SKM-1 treated with dmso at 0.1 percent for 144 hours (cell line): ENCODE measurements around the gene HDGFL3.
A peak's percentile ranks its signal among the peaks of the same experiment; 100 is the strongest.
"Not testable (repeated sequence)": the region's sequence is repeated elsewhere in the genome, so short reads cannot be mapped to it uniquely, and the experiment has no call there.

Source experiments
- DNase-seq: peaks from one replicate; lab custom pipeline; 2025; ENCODE audit not compliant: unreplicated experiment; lab: John Stamatoyannopoulos, UW

HDGFL3 gene

DNA sequence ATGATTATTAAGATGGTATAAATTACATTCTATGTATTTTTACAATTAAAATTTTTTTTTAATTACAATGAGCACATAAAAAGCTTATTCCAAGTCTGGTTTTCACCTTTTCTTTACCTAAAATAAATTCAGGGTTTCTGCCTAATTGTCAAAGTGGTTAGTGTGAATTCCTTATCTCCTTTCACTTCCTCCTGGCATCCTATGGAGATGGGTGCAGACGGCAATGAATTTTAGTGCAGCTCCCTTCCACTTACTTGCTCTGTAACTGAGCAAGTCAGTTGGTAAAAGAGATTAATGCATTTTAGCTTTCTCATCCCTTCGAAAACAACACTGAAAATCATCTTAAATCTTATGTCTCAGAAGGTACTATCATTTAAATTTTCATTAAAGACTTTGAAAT lies 13.1 kb downstream of the HDGFL3 start:
- DNase-seq = peak; percentile 25

DNA sequence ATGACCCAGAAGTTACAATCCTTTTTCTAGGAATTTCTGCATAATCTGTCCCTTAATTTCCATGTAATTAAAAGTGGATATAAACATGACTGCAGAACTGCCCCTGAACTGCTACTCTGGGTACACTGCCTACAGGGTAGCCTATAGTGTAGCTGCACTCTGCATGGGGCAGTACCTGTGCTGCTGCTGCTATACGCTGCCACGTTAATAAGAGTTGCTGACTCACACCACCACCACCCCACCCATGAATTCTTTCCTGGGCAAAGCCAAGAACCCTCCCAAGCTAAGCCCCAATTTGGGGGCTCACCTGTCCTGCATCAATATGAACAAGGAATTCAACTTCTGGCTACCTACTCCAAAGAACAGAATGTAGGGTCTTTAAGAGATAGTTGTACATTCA lies 13.9 kb downstream of the HDGFL3 start:
- no peak for DNase-seq

DNA sequence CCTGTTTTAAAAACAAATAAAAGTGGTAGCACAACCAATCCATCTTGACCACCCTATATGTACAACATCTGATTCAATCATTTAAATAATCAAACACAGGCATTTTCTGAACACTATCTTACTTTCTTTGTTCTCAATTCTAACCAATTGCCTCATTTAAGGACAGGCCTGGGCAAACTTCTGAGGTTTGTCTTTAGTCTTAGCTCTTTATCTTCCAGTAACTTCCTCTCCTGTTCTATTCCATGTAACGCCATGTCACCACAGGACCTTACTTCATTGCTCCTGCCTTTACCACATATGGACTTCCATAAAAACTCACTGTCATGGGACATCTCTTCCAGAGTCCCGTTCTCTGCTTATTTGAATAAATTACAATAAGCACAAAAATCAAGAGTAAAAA lies 14.9 kb downstream of the HDGFL3 start:
- peak; percentile 47 for DNase-seq

DNA sequence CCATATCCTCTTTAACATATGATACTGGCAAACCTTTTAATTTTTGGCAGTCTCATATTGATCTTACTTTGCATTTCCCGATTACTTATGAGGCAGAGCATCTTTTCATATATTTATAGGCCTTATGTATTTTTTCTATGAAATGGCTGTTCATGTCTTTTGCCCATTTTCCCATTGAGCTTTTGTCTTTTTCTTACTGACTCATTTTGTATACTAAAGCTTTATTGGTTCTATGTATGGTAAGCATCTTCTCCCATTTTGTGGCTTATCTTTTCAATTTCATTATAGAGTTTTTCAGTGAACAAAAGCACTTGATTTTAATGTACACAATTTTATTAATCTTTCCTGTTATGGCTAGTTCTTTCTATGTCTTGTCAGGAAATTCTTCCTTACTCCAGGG lies 17.2 kb downstream of the HDGFL3 start:
- DNase-seq = no peak

DNA sequence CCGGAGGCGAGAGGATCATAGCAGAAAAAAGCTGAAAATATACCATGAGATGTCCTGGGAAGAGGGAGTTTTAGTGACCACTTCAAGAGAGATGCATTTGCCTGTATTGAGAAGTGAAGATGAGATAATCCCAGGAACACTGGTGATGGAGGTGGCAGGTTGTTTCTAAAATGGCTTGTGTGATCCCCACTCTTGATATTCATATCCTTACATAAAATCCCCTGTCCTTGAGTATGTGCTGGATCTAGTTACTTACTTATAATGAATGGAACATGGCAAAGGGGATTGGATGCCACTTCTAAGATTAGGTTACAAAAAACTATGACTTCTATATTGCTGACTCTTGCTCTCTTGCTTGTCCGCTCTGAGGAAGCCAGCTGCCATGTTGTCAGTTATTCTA lies 22.1 kb downstream of the HDGFL3 start:
- no peak for DNase-seq

DNA sequence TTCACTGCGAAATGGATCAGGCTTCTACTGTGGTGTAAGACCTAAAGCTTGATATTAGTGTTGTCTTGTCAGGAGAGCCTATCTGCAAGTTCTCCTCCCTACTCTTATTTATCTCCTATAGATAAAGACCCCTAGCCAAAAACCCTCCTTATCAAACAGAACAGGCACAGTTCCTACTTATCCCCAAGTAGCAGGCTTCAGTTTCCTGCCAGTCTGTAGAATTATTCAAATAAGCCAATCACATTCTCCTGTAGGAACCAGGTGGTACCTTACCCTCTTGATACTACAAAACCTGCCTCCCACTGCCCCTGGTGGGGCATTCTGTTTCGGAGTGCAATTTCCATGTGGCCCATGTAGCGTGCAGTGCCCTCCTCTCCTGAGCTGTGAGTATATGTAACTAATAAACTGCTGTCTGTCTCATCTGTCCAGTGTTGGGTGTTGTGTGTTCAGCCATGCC lies 28.7 kb downstream of the HDGFL3 start:
- DNase-seq = no peak

DNA sequence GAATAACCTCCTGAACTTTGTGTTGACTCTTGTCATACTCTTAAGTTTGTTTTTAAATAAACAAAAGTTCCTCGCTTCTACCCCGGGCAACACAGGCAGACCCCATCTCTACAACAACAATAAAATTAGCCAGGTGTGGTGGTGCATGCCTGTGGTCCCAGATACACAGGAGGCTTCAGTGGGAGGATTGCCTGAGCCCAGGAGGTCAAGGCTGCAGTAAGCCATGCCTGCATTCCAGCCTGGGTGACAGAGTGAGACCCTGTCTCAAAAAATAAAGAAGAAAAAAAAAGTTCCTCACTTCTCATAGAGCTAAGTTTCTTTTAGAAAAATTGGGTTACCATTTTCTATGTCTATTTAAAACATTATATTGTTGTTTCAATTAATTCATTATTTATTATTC lies 29.2 kb downstream of the HDGFL3 start:
- DNase-seq = no peak

DNA sequence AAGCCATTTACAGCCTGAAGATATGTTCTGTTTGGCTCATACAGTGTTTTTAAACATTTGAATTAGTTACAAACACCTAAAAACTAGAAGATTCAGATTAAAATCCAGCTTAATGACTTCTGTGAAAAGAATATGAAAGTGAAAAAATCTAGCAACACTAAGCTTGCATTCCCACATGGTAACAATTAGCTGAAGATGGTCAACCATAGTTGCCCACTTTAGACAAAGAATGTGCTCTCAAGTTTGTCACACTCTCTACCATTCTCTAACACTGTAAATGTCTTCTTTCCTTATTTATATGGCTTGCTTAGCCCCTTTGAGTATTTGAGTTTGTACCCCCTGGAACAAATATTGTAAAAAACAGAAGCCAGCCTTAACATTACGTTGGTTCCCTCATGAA lies 32.7 kb downstream of the HDGFL3 start:
- DNase-seq = no peak

DNA sequence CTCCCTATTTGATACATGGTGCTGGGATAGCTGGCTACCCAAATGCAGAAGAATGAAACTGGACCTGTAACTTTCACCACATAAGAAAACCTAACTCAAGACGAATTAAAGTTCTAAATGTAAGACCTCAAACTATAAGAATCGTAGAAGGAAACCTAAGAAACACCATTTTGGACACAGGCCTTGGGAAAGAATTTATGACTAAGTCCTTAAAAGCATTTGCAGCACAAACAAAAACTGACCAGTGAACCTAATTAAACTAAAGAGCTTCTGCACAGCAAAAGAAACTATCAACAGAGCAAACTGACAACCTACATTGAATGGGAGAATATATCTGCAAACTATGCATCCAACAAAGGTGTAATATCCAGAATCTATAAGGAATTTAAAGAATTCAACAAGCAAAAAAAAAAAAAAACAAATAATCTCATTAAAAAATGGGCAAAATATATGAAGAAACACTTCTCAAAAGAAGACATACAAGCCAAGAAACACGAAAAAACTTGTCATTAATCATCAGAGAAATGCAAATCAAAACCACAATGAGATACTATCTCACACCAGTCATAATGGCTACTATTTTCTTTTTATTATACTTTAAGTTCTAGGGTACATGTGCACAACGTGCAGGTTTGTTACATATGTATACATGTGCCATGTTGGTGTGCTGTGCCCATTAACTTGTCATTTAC lies 37.0 kb downstream of the HDGFL3 start:
- DNase-seq = no peak

DNA sequence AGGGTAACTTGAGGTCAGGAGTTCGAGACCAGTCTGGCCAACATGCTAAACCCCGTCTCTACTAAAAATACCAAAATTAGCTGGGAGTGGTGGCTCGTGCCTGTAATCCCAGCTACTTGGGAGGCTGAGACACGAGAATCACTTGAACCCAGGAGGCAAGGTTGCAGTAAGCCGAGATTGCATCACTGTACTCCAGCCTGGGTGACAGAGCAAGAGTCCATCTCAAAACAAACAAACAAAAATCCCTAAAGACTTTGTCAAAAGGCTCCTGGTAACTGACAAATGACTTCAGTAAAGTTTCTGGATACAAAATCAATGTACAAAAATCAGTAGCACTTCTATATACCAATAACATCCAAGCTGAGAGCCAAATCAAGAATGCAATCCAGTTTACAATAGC lies 38.0 kb downstream of the HDGFL3 start:
- not testable (repeated sequence) for DNase-seq

DNA sequence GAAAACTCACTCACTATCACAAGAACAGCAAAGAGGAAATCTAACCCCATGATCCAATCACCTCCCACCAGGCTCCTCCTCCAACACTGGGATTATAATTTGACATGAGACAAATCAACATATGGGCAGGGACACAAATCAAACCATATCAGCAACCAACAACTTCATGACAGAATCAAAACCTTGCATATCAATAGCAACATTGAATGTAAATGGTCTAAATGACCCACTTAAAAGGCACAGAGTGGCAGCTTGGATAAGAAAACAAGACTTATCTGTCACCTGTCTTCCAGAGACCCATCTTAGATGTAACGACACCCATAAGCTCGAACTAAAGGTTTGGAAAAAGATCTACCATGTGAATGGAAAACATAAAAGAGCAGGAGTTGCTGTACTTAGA lies 40.8 kb downstream of the HDGFL3 start:
- no peak for DNase-seq

DNA sequence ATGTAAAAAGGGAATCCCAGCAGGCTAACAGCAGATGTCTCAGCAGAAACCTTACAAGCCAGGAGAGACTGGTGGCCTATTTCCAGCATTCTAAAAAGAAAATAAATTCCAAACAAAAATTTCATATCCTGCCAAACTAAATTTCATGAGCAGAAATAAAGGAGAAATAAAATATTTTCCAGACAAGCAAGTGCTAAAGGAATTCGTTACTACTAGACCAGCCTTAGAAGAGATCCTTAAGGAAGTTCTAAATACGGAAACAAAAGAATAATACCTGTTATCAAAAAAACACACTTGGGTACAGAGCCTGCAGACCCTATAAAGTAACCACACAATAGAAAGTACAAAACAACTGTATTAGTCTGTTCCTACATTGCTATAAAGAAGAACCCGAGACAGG lies 41.4 kb downstream of the HDGFL3 start:
- DNase-seq = no peak

DNA sequence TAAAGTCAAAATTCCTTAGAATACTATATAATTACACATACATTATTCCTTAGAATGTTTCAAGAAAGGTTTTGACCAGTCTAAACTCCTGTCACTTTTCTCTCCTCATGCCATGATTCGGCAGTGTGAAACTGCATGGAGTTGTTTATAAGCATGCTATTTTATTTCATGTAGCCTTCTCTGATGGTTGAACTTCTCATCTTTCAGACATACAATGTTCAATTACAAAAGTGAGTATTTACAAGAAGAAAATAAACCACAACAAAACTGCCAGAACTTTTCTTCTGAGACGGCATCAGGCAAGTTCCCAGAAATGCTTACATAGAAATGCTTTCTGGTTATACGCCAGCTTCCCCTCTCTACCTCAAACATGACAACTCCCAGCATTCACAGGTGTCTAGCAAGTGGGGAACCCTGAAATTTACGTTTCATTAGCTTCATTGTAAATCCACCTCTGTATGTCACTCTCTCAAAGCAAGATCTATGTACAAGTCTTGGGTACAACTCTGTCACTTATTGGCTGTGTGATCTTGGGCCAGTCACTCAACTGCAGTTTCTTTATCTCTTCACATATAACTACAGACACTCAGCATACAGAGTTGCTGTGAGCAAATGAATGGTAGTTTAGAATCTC lies 42.7 kb downstream of the HDGFL3 start:
- no peak for DNase-seq

DNA sequence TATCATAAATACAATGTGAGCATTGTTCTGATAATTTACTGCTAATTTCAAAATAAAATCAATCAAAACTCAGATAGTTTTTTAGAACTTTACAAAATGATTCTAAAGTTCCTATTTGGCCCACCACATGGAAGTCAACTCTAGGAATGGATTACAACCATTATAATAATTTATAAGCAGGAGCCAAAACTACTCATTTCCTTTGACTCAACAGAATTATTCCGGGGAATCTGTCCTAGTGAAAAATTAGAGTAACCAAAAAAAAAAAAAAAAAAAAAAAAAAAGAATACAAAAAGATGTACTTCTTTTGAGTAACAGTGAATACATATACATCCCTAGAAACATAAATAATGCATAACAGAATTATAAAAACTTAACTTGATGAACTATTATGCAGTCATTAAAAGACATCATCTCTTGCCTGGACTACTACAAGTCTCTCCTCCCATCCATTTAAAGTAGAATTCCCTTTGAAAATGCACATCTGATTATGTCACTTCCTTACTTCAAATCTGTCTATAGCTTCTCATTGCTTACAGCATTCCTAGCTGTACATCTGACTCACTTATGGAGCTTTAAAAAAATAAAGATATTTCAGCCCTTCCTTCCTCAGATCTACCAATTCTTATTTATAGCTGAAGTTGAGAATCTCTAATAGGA lies 43.4 kb downstream of the HDGFL3 start:
- DNase-seq = no peak

DNA sequence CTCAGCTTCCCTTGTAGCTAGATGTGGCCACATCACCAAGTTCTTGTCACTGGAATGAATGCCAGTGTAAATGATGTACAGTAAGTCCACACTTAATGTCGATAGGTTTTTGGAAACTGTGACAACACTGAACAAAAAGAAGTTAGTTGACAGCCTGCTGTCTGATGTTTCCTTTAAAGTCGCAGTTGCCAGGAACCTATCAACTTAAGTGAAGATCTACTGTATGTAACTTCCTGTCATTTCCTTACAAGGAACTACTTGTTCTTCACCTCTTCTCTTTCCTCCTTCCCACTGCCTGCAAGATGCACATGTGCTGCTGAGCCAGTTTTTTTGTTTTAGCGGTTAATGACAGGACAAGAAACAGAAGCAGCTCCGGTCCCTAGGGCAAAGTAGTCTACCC lies 44.6 kb downstream of the HDGFL3 start:
- no peak for DNase-seq

DNA sequence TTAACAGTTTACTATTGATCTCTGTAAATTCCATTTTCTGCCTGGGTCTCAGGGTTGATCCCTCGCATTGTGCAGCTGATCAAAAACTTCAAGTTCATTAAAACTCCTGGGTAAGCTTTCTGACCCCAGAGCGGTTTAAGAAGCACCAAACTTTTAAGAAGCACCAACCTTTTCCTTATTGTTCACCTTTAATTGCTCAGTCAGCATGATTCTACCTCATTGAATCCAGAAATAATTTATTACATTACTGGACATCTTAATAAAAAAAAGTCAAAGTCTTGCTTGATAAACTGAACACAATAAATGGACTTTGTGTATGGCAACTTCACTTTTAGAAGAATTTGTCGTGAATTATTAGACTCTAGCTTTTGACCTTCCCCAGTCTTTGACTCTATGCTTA lies 46.9 kb downstream of the HDGFL3 start:
- DNase-seq = no peak

DNA sequence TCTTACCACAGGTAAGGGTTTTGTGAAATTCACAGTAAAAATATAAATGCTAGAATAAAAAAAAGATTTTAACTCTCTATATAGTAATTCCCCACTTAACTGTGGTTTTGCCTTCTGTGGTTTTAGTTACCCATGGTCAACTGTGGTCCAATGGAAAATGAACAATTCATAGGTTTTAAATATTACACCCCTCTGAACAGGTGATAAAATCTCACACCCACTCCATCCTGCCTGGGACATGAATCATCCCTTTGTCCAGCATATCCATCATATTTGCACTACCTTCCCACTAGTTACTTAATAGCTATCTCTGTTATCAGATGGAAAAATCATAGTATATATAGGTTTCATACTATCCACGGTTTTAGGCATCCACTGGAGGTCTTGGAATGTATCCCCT lies 49.2 kb downstream of the HDGFL3 start:
- DNase-seq = no peak

DNA sequence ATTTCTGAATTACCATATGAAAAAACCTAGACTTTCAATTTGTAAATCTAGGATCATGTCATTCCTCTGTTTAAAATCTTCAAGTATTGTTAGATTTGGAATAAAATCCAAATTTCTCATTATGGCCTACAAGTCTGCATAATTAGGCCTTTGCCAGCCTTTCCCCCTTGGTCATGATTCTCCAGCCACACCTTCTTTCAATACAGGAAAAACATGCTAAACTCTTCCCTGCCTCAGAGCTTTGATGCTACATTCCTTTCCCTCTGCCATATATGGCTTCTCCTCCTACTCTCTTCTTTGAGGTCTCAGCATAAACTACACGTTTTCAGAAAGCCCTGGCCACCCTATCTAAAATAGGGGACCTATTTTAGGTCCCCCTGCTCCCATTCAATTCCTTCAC lies 51.7 kb downstream of the HDGFL3 start:
- no peak for DNase-seq

DNA sequence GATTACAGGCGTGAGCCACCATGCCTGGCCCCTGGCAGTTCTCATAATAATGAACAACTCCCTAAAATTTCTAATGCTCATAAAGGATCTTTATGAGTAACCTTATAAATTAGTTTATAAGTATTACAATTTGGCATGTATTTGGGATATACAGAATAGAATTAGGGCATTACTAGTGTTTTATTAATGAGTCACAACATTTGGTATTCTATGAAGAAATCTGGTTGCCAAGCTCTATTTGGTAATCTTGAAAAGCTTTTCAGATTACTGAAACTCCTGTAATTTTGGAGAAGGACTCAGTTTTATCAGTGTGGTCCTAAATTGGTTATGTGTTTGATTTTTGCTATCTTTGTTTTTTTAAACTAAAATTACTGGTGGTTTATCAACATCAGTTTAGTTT lies 54.3 kb downstream of the HDGFL3 start:
- DNase-seq = no peak

DNA sequence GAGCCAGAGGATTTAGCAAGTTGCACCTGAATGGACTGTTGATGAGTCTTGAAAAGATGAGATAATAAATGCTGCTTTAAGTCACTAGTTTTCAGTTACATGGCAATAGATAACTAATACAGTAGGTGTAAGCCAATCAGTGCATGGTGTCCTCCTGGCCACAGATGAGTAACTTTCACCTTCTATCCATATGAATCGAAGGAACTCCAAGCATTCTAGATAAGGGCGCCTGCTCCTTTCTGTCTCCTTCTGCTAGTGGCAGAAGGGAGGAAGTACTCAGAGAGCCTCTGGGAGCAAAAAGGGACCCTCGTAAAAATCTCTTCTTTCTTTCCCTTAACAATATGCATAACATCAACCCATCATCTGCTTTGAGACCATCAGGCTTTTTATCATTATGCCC lies 62.9 kb downstream of the HDGFL3 start:
- no peak for DNase-seq

DNA sequence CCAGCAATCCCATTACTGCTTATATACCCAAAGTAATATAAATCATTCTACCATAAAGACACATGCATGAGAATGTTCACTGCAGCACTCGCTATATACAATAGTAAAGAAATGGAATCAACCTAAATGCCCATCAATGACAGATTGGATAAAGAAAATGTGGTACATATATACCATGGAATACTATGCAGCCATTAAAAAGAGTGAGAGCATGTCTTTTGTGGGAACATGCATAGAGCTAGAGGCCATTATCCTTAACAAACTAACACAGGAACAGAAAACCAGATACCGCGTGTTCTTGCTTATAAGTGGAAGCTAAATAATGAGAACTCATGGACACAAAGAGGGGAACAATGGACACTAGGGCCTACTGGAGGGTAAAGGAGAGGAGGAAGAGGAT lies 65.5 kb downstream of the HDGFL3 start:
- DNase-seq = not testable (repeated sequence)

DNA sequence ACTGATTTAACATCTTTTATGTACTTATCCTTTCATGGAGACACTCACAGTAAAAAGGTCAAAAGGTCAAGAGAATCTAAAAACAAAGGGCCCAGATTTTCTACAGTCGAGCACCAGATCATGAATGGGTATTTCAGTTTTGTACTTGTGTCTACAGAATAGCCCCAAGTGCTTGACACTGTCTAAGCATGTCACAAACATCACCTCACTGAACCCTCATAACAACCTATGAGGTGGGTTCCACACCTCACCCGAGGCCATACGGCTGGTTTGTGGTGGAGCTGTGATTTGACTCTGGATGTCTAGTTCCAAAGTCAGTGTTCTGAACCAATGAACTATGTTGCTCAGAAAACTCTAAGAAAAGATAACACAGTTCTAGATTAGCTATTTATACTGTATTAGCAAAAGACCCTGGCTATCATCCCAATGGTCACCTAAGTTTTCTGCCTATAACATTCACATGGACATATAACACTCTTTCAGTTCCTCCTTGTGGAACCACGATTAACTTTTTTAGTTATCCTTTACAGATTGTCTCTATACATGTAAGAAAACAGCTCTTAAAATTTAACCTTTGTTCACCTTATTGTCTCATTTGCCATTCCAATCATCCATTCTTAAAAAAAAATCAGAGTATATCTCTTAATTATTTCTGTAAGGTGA lies 74.6 kb downstream of the HDGFL3 start:
- DNase-seq = no peak
